A673 (cell line): ENCODE results near the gene TRIM36.

Source experiments
- EZH2 ChIP-seq: fragments of 200-600 bp; sonication (generic); IDR thresholded peaks from 2 replicates; pipeline ENCODE4 v1.6.1; 2017; ENCODE audit warnings: borderline replicate concordance, low read depth, mild to moderate bottlenecking, mixed read lengths, antibody characterized with exemption, low read length; ENCODE audit not compliant: poor library complexity, severe bottlenecking
- TF ChIP-seq, protein P1 (sequence below): fragments of 300-800, 200-600 bp; sonication (generic); conservative IDR thresholded peaks from 2 replicates; pipeline ENCODE4 v1.5.1; 2017; ENCODE audit warnings: low read depth, mild to moderate bottlenecking, antibody characterized with exemption, low read length, moderate library complexity, mixed read lengths

DNA sequence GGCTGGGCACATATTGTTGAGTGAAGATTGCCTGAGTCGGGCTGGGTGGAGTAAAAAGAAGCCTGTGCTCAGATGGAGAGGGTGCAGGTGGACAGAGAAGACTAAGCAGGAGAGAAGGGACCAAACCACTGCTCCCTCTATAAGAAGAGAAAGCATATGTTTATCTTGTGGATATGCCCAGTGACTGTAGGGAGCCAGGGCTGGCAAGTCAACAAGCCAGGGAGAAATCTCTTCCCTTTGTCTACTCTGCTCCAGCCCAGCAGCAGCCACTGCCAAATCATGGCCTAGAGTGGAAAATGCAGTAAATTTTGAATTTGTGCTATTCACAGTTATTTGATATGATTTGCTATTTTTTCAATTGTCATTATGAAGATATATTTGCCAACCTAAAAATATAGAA is 33.2 kb upstream of the TRIM36 start:
- TF ChIP-seq, protein P1, sequence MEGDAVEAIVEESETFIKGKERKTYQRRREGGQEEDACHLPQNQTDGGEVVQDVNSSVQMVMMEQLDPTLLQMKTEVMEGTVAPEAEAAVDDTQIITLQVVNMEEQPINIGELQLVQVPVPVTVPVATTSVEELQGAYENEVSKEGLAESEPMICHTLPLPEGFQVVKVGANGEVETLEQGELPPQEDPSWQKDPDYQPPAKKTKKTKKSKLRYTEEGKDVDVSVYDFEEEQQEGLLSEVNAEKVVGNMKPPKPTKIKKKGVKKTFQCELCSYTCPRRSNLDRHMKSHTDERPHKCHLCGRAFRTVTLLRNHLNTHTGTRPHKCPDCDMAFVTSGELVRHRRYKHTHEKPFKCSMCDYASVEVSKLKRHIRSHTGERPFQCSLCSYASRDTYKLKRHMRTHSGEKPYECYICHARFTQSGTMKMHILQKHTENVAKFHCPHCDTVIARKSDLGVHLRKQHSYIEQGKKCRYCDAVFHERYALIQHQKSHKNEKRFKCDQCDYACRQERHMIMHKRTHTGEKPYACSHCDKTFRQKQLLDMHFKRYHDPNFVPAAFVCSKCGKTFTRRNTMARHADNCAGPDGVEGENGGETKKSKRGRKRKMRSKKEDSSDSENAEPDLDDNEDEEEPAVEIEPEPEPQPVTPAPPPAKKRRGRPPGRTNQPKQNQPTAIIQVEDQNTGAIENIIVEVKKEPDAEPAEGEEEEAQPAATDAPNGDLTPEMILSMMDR, result no peak
- no peak for TF ChIP-seq EZH2
